ENCODE results near the gene CDK8.

The CDK8 gene

GRCh38 chr13:26449063-26449848 lies 195.3 kb downstream of the CDK8 start:
- no peak for DNase-seq

Measured in SW 1271 (cell line).